Amygdala (tissue), 56 donors: ENCODE data around the gene SPTSSA.
"Not testable (repeated sequence)": the region's sequence is repeated elsewhere in the genome, so short reads cannot be mapped to it uniquely, and the experiment has no call there.

Experiments used
- DNase-seq, 56 donors: peaks; one replicate each; lab custom pipeline; 2025; lab: John Stamatoyannopoulos, UW

Gene SPTSSA

GRCh38 chr14:34436118-34436905 lies 25.7 kb downstream of the SPTSSA start:
- DNase-seq: no peak

- DNase-seq: no peak
Measured at GRCh38 chr14:34433957-34434356, 28.1 kb downstream of the SPTSSA start.

- not testable (repeated sequence) for DNase-seq
Measured at GRCh38 chr14:34428102-34428466, 34.0 kb downstream of the SPTSSA start.

GRCh38 chr14:34426313-34427295 lies 35.4 kb downstream of the SPTSSA start:
- no peak for DNase-seq

GRCh38 chr14:34425095-34425851 lies 36.8 kb downstream of the SPTSSA start:
- no peak for DNase-seq

GRCh38 chr14:34424488-34424887 lies 37.6 kb downstream of the SPTSSA start:
- no peak for DNase-seq

- DNase-seq: no peak
Measured at GRCh38 chr14:34423445-34423844, 38.6 kb downstream of the SPTSSA start.

GRCh38 chr14:34420547-34421150 lies 41.4 kb downstream of the SPTSSA start:
- DNase-seq: no peak

- no peak for DNase-seq
Measured at GRCh38 chr14:34409721-34410120, 52.3 kb downstream of the SPTSSA start.

GRCh38 chr14:34407951-34408350 lies 54.1 kb downstream of the SPTSSA start:
- DNase-seq: no peak

GRCh38 chr14:34404416-34404815 lies 57.6 kb downstream of the SPTSSA start:
- DNase-seq: no peak

GRCh38 chr14:34403646-34404045 lies 58.4 kb downstream of the SPTSSA start:
- DNase-seq: no peak

- no peak for DNase-seq
Measured at GRCh38 chr14:34398024-34398423, 64.0 kb downstream of the SPTSSA start.

- no peak for DNase-seq
Measured at GRCh38 chr14:34387974-34388516, 74.0 kb downstream of the SPTSSA start.

- no peak for DNase-seq
Measured at GRCh38 chr14:34386865-34387485, 75.1 kb downstream of the SPTSSA start.

- not testable (repeated sequence) for DNase-seq
Measured at GRCh38 chr14:34385881-34386280, 76.2 kb downstream of the SPTSSA start.

GRCh38 chr14:34383839-34384238 lies 78.2 kb downstream of the SPTSSA start:
- no peak for DNase-seq
